Caco-2 (cell line): Measurements from ENCODE around the gene RAI1. TPM values are rescaled to one million over a fixed set of nuclear protein-coding genes. Genes with fewer than 3 reads are reported as not detected.
A peak's percentile ranks its signal among the peaks of the same experiment; 100 is the strongest.

Experiments
- BruUV-seq: library from RNA; stranded (reverse); fragments of 400-500 nt; replicated peaks from 2 replicates; lab custom pipeline; 2021; lab: Mats Ljungman, UMichigan
- CTCF ChIA-PET: fragments of 300-600 bp; sonication (Branson Sonifier 250); formaldehyde crosslinking; loops from one replicate; lab custom pipeline; 2022; ENCODE audit warnings: antibody characterized with exemption; lab: Charles Lee
- POLR2A ChIA-PET: fragments of 300-600 bp; sonication (Branson Sonifier 250); formaldehyde crosslinking; loops from one replicate; lab custom pipeline; 2022; ENCODE audit warnings: antibody characterized with exemption; lab: Charles Lee
- DNase-seq, 2 experiments: peaks; one replicate each; pipeline versions ENCODE4 v3.0.0 to v3.0.0-alpha.2; 2020 to 2022
- H3K27me3 ChIP-seq: replicated peaks from 2 replicates; pipeline ENCODE4 v1.6.0; 2011; ENCODE audit warnings: low read length; ENCODE audit not compliant: control insufficient read depth, insufficient read depth
- H3K36me3 ChIP-seq: 2 replicates; pipeline ENCODE4 v1.5.1; 2011; ENCODE audit warnings: low read length; ENCODE audit not compliant: control insufficient read depth, insufficient read depth
- H3K4me1 ChIP-seq: fragments of 250-450 bp; sonication (Bioruptor Pico); 2 replicates; pipeline ENCODE4 v1.5.1; 2020; ENCODE audit warnings: mild to moderate bottlenecking
- H3K4me3 ChIP-seq: 2 replicates; pipeline ENCODE4 v1.5.1; 2011; ENCODE audit warnings: low read depth, mild to moderate bottlenecking, control low read depth, low read length
- H3K9me3 ChIP-seq: fragments of 250-450 bp; sonication (Bioruptor Pico); 2 replicates; pipeline ENCODE4 v1.5.1; 2020; ENCODE audit warnings: mild to moderate bottlenecking, moderate library complexity
- H3K27ac Mint-ChIP-seq: one replicate; pipeline ENCODE4 v1.8.0; 2022; ENCODE audit warnings: mixed read lengths; ENCODE audit not compliant: unreplicated experiment
- H3K27me3 Mint-ChIP-seq: one replicate; pipeline ENCODE4 v1.8.0; 2022; ENCODE audit warnings: mixed read lengths; ENCODE audit not compliant: insufficient read depth, unreplicated experiment
- H3K36me3 Mint-ChIP-seq: one replicate; pipeline ENCODE4 v1.8.0; 2022; ENCODE audit warnings: mild to moderate bottlenecking, mixed read lengths; ENCODE audit not compliant: insufficient read depth, unreplicated experiment
- H3K4me1 Mint-ChIP-seq: one replicate; pipeline ENCODE4 v1.8.0; 2022; ENCODE audit warnings: low read depth, mixed read lengths; ENCODE audit not compliant: unreplicated experiment
- H3K4me3 Mint-ChIP-seq: one replicate; pipeline ENCODE4 v1.8.0; 2022; ENCODE audit warnings: mild to moderate bottlenecking, moderate library complexity, mixed read lengths; ENCODE audit not compliant: unreplicated experiment
- H3K9me3 Mint-ChIP-seq: one replicate; pipeline ENCODE4 v1.8.0; 2022; ENCODE audit warnings: mixed read lengths; ENCODE audit not compliant: unreplicated experiment
- CTCF ChIP-seq, 2 experiments: fragments of 200-600 bp in 1 of 2; IDR thresholded peaks; 1 replicate in 1 of 2; 2 replicates in 1 of 2; pipeline versions ENCODE4 v1.5.1 to v1.8.0; 2011 to 2022; ENCODE audit warnings: antibody characterized with exemption in 1 of 2, control low read depth in 1 of 2, inconsistent platforms in 1 of 2, low read depth in 1 of 2, low read length in 1 of 2, mild to moderate bottlenecking in 1 of 2, moderate library complexity in 1 of 2; ENCODE audit not compliant: insufficient read depth in 1 of 2, severe bottlenecking in 1 of 2, unreplicated experiment in 1 of 2
- intact Hi-C: fragments of 100-400 bp; cut with micrococcal nuclease; formaldehyde crosslinking; loops from one replicate; pipeline ENCODE4 v1.10.0; 2022; ENCODE audit not compliant: unreplicated experiment
- total RNA-seq: library from RNA; stranded (reverse); gene quantifications from 2 replicates; pipeline ENCODE4 v1.2.3, GENCODE V29; 2022

Gene RAI1
- total RNA-seq, 1 experiment from 2014 or later = 44.3 TPM

DNA sequence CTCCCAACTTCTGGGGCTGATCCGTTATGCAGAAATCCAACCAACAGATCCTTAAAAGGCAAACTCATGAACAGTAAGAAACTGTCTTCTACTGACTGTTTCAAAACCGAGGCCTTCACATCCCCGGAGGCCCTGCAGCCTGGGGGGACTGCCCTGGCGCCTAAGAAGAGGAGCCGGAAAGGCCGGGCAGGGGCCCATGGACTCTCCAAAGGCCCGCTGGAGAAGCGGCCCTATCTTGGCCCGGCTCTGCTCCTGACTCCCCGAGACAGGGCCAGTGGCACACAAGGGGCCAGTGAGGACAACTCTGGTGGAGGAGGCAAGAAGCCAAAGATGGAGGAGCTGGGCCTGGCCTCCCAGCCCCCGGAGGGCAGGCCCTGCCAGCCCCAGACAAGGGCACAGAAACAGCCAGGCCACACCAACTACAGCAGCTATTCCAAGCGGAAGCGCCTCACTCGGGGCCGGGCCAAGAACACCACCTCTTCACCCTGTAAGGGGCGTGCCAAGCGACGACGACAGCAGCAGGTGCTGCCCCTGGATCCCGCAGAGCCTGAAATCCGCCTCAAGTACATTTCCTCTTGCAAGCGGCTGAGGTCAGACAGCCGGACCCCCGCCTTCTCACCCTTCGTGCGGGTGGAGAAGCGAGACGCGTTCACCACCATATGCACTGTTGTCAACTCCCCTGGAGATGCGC is 116.0 kb downstream of the RAI1 start:
- H3K4me3 Mint-ChIP-seq = no peak overlapping the region
- ChIA-PET CTCF (no interaction called here), POLR2A (no interaction called here)
- intact Hi-C loops = no loop called here
- no peak overlapping the region for H3K4me3 ChIP-seq
- H3K36me3 Mint-ChIP-seq = peaks cover 54% of the 10 kb centered on the region
- no peaks in the 10 kb centered on the region for H3K4me1 ChIP-seq
- H3K27me3 Mint-ChIP-seq = no peaks in the 10 kb centered on the region
- H3K9me3 Mint-ChIP-seq = no peaks in the 10 kb centered on the region
- H3K4me1 Mint-ChIP-seq = no peaks in the 10 kb centered on the region
- no peaks in the 10 kb centered on the region for H3K27me3 ChIP-seq
- no peaks in the 10 kb centered on the region for H3K9me3 ChIP-seq
- H3K36me3 ChIP-seq = peaks cover 2% of the 10 kb centered on the region; the same call in 1 of the 2 replicates
- BruUV-seq = TSS peak; percentile 13
- no peak for TF ChIP-seq CTCF (IDR thresholded peaks at IDR 0.05; ENCODE audit: insufficient read depth in 1 of 2, low read depth in 1 of 2, low read length in 1 of 2, severe bottlenecking in 1 of 2, unreplicated experiment in 1 of 2)
- no peak for DNase-seq
- H3K27ac Mint-ChIP-seq = no peak overlapping the region

DNA sequence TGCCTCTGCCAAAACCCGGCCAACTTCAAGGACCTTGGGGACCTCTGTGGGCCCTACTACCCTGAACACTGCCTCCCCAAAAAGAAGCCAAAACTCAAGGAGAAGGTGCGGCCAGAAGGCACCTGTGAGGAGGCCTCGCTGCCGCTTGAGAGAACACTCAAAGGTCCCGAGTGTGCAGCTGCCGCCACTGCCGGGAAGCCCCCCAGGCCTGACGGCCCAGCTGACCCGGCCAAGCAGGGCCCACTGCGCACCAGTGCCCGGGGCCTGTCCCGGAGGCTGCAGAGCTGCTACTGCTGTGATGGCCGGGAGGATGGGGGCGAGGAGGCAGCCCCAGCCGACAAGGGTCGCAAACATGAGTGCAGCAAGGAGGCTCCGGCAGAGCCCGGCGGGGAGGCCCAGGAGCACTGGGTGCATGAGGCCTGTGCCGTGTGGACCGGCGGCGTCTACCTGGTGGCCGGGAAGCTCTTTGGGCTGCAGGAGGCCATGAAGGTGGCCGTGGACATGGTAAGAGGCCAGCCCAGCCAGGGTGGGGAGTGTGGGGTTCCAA is 116.8 kb downstream of the RAI1 start:
- intact Hi-C loops = no loop called here
- Histone ChIP-seq H3K9me3 (no peaks in the 10 kb centered on the region), H3K27me3 (no peaks in the 10 kb centered on the region), H3K4me3 (no peak overlapping the region), H3K36me3 (peaks cover 2% of the 10 kb centered on the region; the same call in 1 of the 2 replicates), H3K4me1 (no peaks in the 10 kb centered on the region)
- H3K9me3 Mint-ChIP-seq = no peaks in the 10 kb centered on the region
- H3K4me3 Mint-ChIP-seq = no peak overlapping the region
- ChIA-PET POLR2A (no interaction called here), CTCF (no interaction called here)
- no peaks in the 10 kb centered on the region for H3K4me1 Mint-ChIP-seq
- no peak for DNase-seq
- no peak for TF ChIP-seq CTCF (IDR thresholded peaks at IDR 0.05; ENCODE audit: insufficient read depth in 1 of 2, low read depth in 1 of 2, low read length in 1 of 2, severe bottlenecking in 1 of 2, unreplicated experiment in 1 of 2)
- no peaks in the 10 kb centered on the region for H3K27me3 Mint-ChIP-seq
- no peak overlapping the region for H3K27ac Mint-ChIP-seq
- peaks cover 56% of the 10 kb centered on the region for H3K36me3 Mint-ChIP-seq
- no TSS peak for BruUV-seq

GRCh38 chr17:17798573-17799255 is 117.5 kb downstream of the RAI1 start:
- H3K9me3 ChIP-seq = no peaks in the 10 kb centered on the region
- ChIA-PET POLR2A (no interaction called here), CTCF (no interaction called here)
- intact Hi-C loops = no loop called here
- peaks cover 1% of the 10 kb centered on the region; the same call in 1 of the 2 replicates for H3K36me3 ChIP-seq
- BruUV-seq = no TSS peak
- DNase-seq = no peak
- H3K27me3 ChIP-seq = no peaks in the 10 kb centered on the region
- Mint-ChIP-seq H3K4me3 (no peak overlapping the region), H3K4me1 (no peaks in the 10 kb centered on the region), H3K36me3 (peaks cover 54% of the 10 kb centered on the region), H3K27ac (no peak overlapping the region), H3K27me3 (no peaks in the 10 kb centered on the region), H3K9me3 (no peaks in the 10 kb centered on the region)
- no peak overlapping the region for H3K4me3 ChIP-seq
- no peak for TF ChIP-seq CTCF (IDR thresholded peaks at IDR 0.05; ENCODE audit: insufficient read depth in 1 of 2, low read depth in 1 of 2, low read length in 1 of 2, severe bottlenecking in 1 of 2, unreplicated experiment in 1 of 2)
- H3K4me1 ChIP-seq = no peaks in the 10 kb centered on the region
